Stomach (tissue), 9 donors: ENCODE results near the gene ANKHD1. TPM values are rescaled to one million over a fixed set of nuclear protein-coding genes. Genes with fewer than 3 reads are reported as not detected.

Experiments
- DNase-seq, 2 donors: peaks; one replicate each; pipeline versions ENCODE4 v3.0.0 to v3.0.0-alpha.2; 2013 to 2019
- H3K27ac ChIP-seq, 5 donors: fragments of 200-600 bp in 4 of 5; sonication (generic) in 4 of 5; one replicate each; pipeline ENCODE4 v1.5.1; 2013 to 2019; ENCODE audit warnings: mild to moderate bottlenecking in 1 of 5, moderate library complexity in 1 of 5
- H3K27me3 ChIP-seq, 3 donors: fragments of 200-600 bp; sonication (generic); one replicate each; pipeline ENCODE4 v1.5.1; 2017 to 2019; ENCODE audit warnings: mixed run types in 1 of 3
- H3K36me3 ChIP-seq, 4 donors: fragments of 200-600 bp; sonication (generic); 1 replicate in 3 of 4; 2 replicates in 1 of 4; pipeline ENCODE4 v1.5.1; 2016 to 2019
- H3K4me1 ChIP-seq, 4 donors: fragments of 200-600 bp; sonication (generic); one replicate each; pipeline ENCODE4 v1.5.1; 2016 to 2019
- H3K4me3 ChIP-seq, 4 donors: fragments of 200-600 bp; sonication (generic) in 3 of 4; one replicate each; pipeline ENCODE4 v1.5.1; 2016 to 2019; ENCODE audit warnings: mild to moderate bottlenecking in 1 of 4
- H3K9me3 ChIP-seq, 4 donors: fragments of 200-600 bp; sonication (generic); one replicate each; pipeline ENCODE4 v1.5.1; 2016 to 2019
- EP300 ChIP-seq: sonication (generic); formaldehyde crosslinking; IDR thresholded peaks from one replicate; pipeline ENCODE4 v1.6.1; 2017; ENCODE audit warnings: antibody characterized with exemption
- POLR2A ChIP-seq, 4 donors: fragments of 450-650 bp; IDR thresholded peaks; one replicate each; pipeline ENCODE4 v1.6.1; 2016; ENCODE audit warnings: antibody characterized with exemption in 4 of 4, control low read depth in 2 of 4, mild to moderate bottlenecking in 1 of 4, moderate library complexity in 1 of 4
- POLR2AphosphoS5 ChIP-seq, 3 donors: sonication (generic); formaldehyde crosslinking; IDR thresholded peaks; one replicate each; pipeline ENCODE4 v1.6.1; 2016; ENCODE audit warnings: antibody characterized with exemption in 3 of 3
- WGBS, 5 donors: extraction: QIAGEN DNeasy Blood & Tissue Kit in 3 of 5; methylation state at CpG; one replicate each; pipeline versions ENCODE4 v1.1.5 to v1.1.7; 2013 to 2018; 5-methylcytosine and 5-hydroxymethylcytosine counted together
- intact Hi-C: fragments of 100-400 bp; cut with DNase I; formaldehyde crosslinking; loops from one replicate; pipeline ENCODE4 v1.15.1; 2023; ENCODE audit warnings: low total_unique reads
- polyA plus RNA-seq, 3 donors: library from polyadenylated mRNA; stranded (reverse); fragments of 200-250 nt; gene quantifications; one replicate each; pipeline ENCODE4 v1.2.3, GENCODE V29; 2013
- total RNA-seq, 5 donors: library from RNA; depleted of rRNA; stranded (reverse); fragments of >200 nt; gene quantifications; one replicate each; pipeline versions ENCODE4 v1.1.0 to v1.2.3, GENCODE V29; 2014 to 2016
- TF ChIP-seq, protein P1 (sequence below), 7 experiments: fragments of 450-650 bp in 4 of 7; fragments of 200-600 bp in 3 of 7; sonication (generic) in 3 of 7; IDR thresholded peaks; one replicate each; pipeline ENCODE4 v1.5.1; 2016 to 2019; ENCODE audit warnings: antibody characterized with exemption in 7 of 7, control low read depth in 2 of 7, mild to moderate bottlenecking in 1 of 7
- donor health status: healthy with polysubstance abuse.
- donor health status: Bipolar disorder and iron deficiency.
- donor health status: healthy.

Gene ANKHD1
- total and polyA plus RNA-seq, 8 donors: 22.0 to 249 (median 120) TPM

DNA sequence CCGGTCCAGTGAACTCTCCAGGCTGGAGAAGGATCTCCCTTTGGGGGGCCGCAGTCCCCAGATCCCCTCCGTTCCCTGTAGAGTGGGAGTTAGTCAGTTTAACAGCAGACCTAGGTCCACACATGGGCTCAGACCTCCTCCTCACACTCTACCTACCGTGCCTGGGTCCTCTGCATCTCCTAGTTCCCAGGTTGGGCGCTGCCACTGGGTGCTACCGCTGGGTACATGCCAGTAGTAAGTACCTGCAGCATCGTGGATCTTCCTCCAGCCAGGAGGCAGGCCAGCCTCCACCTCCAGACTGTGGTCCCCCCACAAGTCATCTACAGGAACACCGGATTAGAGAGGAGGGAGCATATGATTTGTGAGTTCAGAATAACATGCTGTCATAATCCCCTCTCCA is 162.0 kb downstream of the ANKHD1 start:
- peak overlapping the region; percentile 66 to 79 (median 74) for H3K4me3 ChIP-seq
- TF ChIP-seq POLR2A (IDR thresholded peaks at IDR 0.05) (no peak), EP300 (no peak), POLR2AphosphoS5 (IDR thresholded peaks at IDR 0.05) (no peak)
- TF ChIP-seq, protein P1, sequence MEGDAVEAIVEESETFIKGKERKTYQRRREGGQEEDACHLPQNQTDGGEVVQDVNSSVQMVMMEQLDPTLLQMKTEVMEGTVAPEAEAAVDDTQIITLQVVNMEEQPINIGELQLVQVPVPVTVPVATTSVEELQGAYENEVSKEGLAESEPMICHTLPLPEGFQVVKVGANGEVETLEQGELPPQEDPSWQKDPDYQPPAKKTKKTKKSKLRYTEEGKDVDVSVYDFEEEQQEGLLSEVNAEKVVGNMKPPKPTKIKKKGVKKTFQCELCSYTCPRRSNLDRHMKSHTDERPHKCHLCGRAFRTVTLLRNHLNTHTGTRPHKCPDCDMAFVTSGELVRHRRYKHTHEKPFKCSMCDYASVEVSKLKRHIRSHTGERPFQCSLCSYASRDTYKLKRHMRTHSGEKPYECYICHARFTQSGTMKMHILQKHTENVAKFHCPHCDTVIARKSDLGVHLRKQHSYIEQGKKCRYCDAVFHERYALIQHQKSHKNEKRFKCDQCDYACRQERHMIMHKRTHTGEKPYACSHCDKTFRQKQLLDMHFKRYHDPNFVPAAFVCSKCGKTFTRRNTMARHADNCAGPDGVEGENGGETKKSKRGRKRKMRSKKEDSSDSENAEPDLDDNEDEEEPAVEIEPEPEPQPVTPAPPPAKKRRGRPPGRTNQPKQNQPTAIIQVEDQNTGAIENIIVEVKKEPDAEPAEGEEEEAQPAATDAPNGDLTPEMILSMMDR (IDR thresholded peaks at IDR 0.05): no peak
- no peaks in the 10 kb centered on the region for H3K9me3 ChIP-seq
- peak in 1 of 2 donors; percentile 42 for DNase-seq
- H3K4me1 ChIP-seq: peaks cover 20 to 62% (median 54%) of the 10 kb centered on the region in 4 donors
- H3K36me3 ChIP-seq: peaks cover 17 to 58% (median 52%) of the 10 kb centered on the region in 4 donors
- 56 to 66% (median 61%) methylated on average over 8 of the region's 8 CpGs for WGBS, 5 donors
- H3K27ac ChIP-seq: peak overlapping the region; percentile 92 to 95 (median 94)
- no peaks in the 10 kb centered on the region for H3K27me3 ChIP-seq
- intact Hi-C loops: no loop called here

DNA sequence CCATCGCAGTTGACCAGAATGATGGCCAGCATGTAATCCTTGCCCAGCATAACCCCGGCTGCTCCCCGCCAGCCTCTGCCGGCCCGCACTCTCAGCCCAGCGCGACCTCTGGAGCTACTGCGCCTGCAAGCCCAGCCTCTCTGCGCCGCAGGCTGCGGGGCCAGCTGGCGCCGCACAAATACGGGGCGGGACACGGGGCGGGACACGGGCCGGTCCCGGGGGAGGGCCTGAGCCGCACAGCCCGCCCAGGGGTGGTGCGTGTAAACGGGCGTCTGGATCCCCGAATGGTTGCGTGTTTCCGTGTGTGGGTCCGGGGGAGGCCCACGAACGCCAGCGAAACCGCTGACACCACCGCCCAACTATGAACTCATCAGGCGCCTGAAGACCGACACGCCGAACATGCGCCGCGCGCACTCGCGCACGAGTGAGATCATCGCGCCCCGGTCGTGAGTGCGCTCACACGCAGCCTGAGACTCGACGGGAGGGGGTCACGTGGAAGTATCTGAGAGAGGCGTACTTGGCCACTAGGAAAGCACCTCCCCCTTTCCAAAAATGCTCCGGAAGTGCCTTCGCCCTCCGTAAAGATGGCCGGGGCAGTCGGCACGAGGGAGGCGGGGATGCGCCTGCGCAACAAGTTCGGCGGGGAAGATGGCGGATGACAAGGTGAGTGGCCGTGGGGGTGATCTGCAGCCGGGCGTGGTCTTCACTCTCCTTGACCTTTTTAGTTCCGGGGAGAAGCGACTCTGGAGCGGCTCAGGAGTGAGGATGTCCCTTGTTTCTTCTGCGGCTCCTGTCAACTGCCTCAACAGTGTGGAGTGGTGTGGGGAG is 162.8 kb downstream of the ANKHD1 start, which contains the start of the genes APBB3 and SLC35A4:
TSS of gene APBB3 (minus strand) at position 403 of the 828 bp plus-strand sequence. CDS start at position 50, 353 bp downstream.
TSS of gene SLC35A4 (plus strand) at position 633 of the 828 bp plus-strand sequence. CDS start 2,342 bp downstream, outside the sequence.
- Histone ChIP-seq H3K36me3 (peaks cover 17 to 57% (median 53%) of the 10 kb centered on the region in 4 donors), H3K27me3 (no peaks in the 10 kb centered on the region), H3K4me3 (peak within 1 kb of the TSS; percentile 66 to 79 (median 74)), H3K9me3 (no peaks in the 10 kb centered on the region), H3K27ac (peak within 1 kb of the TSS; percentile 92 to 95 (median 94)), H3K4me1 (peaks cover 24 to 70% (median 59%) of the 10 kb centered on the region in 4 donors)
- peak; percentile 96 to 99 for DNase-seq
- peak; percentile 90 to 96 (median 92) for TF ChIP-seq POLR2AphosphoS5 (IDR thresholded peaks at IDR 0.05)
- TF ChIP-seq POLR2A (IDR thresholded peaks at IDR 0.05): peak in 2 of 4 donors; percentile 66 to 75
- TF ChIP-seq EP300: no peak
- TF ChIP-seq, protein P1 (IDR thresholded peaks at IDR 0.05): no peak
- intact Hi-C loops: loop anchor here (5.0 kb wide), 1 partner anchor 68 kb away; the partner anchor contains the start of gene CD14
- WGBS, 5 donors: 0 to 1% (median 0%) methylated on average over 29 to 74 of the region's 74 CpGs

DNA sequence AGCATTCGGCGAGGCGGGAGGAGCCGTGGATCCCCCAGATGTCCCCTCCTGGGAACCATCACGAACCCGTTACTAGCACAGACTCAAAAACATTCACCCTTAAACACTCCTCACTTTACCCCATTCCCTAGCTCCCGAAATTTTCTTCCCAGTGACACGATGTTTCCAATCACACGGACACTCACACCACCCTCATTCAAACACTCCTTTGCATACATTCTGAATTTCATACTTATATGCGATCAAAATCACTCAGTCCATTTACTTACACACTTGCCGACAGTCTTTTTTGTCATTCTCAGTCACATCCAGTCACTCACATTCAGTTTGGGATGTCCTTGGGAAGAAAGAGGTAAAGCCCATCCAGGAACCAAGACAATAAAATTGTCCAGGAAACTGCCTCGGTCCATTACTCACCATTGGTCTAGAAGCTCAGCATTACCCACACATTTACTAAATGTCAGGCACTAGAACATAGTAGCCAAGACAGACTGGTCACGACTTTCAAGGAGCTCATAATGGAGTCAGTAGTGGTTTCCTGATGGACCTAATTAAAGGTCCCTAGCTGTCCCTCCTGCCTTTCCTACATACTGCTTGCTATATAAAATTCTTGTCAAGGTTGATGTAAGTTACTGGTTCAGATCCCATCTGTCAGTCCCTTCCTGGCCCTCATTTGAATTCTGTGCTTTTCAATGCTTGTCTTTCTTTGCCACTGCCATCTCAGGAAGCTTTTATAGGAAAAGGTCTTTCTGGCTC is 163.6 kb downstream of the ANKHD1 start:
- H3K36me3 ChIP-seq: peaks cover 17 to 54% (median 51%) of the 10 kb centered on the region in 4 donors
- intact Hi-C loops: loop anchor here (5.0 kb wide), 1 partner anchor 67 kb away; the partner anchor contains the start of gene CD14
- DNase-seq: no peak
- peak overlapping the region; percentile 66 to 79 (median 74) for H3K4me3 ChIP-seq
- no peaks in the 10 kb centered on the region for H3K9me3 ChIP-seq
- 4 to 7% (median 5%) methylated on average over 13 of the region's 13 CpGs for WGBS, 5 donors
- H3K27ac ChIP-seq: peak overlapping the region; percentile 92 to 95 (median 94)
- peaks cover 24 to 78% (median 65%) of the 10 kb centered on the region in 4 donors for H3K4me1 ChIP-seq
- no peaks in the 10 kb centered on the region for H3K27me3 ChIP-seq
- TF ChIP-seq EP300 (no peak), POLR2A (IDR thresholded peaks at IDR 0.05) (no peak), POLR2AphosphoS5 (IDR thresholded peaks at IDR 0.05) (no peak)
- TF ChIP-seq, protein P1 (IDR thresholded peaks at IDR 0.05): no peak

DNA sequence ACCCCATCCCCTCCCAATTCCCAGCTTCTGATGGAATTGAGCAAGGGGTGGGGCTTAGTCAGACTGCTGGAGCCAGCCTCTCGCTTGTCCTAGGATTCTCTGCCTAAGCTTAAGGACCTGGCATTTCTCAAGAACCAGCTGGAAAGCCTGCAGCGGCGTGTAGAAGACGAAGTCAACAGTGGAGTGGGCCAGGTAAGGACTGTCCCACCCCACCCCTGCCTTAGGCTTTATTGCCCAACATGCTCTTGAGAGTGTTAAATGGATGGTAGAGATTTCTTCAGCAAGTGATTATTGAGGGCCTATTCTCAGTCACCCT is 164.1 kb downstream of the ANKHD1 start:
- Histone ChIP-seq H3K4me3 (peak overlapping the region; percentile 66 to 79 (median 74)), H3K36me3 (peaks cover 19 to 54% (median 50%) of the 10 kb centered on the region in 4 donors), H3K4me1 (peaks cover 24 to 78% (median 66%) of the 10 kb centered on the region in 4 donors), H3K27ac (peak overlapping the region in 3 of 5 donors; percentile 94 to 95 (median 95)), H3K9me3 (no peaks in the 10 kb centered on the region), H3K27me3 (no peaks in the 10 kb centered on the region)
- 76 to 87% (median 78%) methylated on average over 4 of the region's 4 CpGs for WGBS, 5 donors
- no peak for TF ChIP-seq POLR2AphosphoS5 (IDR thresholded peaks at IDR 0.05)
- TF ChIP-seq, protein P1 (IDR thresholded peaks at IDR 0.05): no peak
- no peak for TF ChIP-seq EP300
- no peak for TF ChIP-seq POLR2A (IDR thresholded peaks at IDR 0.05)
- DNase-seq: no peak
- intact Hi-C loops: loop anchor here (5.0 kb wide), 1 partner anchor 67 kb away; the partner anchor contains the start of gene CD14
